Glomerular visceral epithelial cell (primary cell): Measurements from ENCODE around the gene RSPRY1.

Experiments
- DNase-seq: peaks from one replicate; pipeline ENCODE4 v3.0.0-alpha.2; 2016; ENCODE audit errors: extremely low spot score

Gene RSPRY1

GRCh38 chr16:57185945-57186871, at the start of gene RSPRY1, which contains the start of gene PSME3IP1:
Gene RSPRY1, plus strand, starts transcription at chr16:57186329. Its CDS starts 18,330 bp downstream, at chr16:57204659.
Gene PSME3IP1, minus strand, starts transcription at chr16:57186039. Its CDS starts 12,185 bp downstream, at chr16:57173854.
- peak; percentile 99 for DNase-seq

GRCh38 chr16:57137043-57137442, 49.1 kb upstream of the RSPRY1 start:
- no peak for DNase-seq

- DNase-seq = no peak
Measured at GRCh38 chr16:57137566-57138273, 48.4 kb upstream of the RSPRY1 start.

- DNase-seq = no peak
Measured at GRCh38 chr16:57138281-57138935, 47.7 kb upstream of the RSPRY1 start.

- DNase-seq = no peak
Measured at GRCh38 chr16:57140931-57141668, 45.0 kb upstream of the RSPRY1 start.

- no peak for DNase-seq
Measured at GRCh38 chr16:57141822-57142631, 44.1 kb upstream of the RSPRY1 start.

GRCh38 chr16:57143149-57143921, 42.8 kb upstream of the RSPRY1 start:
- DNase-seq = no peak

- no peak for DNase-seq
Measured at GRCh38 chr16:57144027-57144426, 42.1 kb upstream of the RSPRY1 start.

GRCh38 chr16:57145046-57146021, 40.8 kb upstream of the RSPRY1 start:
- no peak for DNase-seq

- DNase-seq = no peak
Measured at GRCh38 chr16:57146040-57146647, 40.0 kb upstream of the RSPRY1 start.

- DNase-seq = peak; percentile 16
Measured at GRCh38 chr16:57146735-57147134, 39.4 kb upstream of the RSPRY1 start.

GRCh38 chr16:57147381-57148221, 38.5 kb upstream of the RSPRY1 start:
- no peak for DNase-seq

- DNase-seq = no peak
Measured at GRCh38 chr16:57148481-57148880, 37.6 kb upstream of the RSPRY1 start.

GRCh38 chr16:57149391-57149790, 36.7 kb upstream of the RSPRY1 start:
- no peak for DNase-seq

- DNase-seq = no peak
Measured at GRCh38 chr16:57150682-57151330, 35.3 kb upstream of the RSPRY1 start.

GRCh38 chr16:57151369-57151768, 34.8 kb upstream of the RSPRY1 start:
- no peak for DNase-seq
